ENCODE results near the gene RCOR2.

The RCOR2 gene

DNA sequence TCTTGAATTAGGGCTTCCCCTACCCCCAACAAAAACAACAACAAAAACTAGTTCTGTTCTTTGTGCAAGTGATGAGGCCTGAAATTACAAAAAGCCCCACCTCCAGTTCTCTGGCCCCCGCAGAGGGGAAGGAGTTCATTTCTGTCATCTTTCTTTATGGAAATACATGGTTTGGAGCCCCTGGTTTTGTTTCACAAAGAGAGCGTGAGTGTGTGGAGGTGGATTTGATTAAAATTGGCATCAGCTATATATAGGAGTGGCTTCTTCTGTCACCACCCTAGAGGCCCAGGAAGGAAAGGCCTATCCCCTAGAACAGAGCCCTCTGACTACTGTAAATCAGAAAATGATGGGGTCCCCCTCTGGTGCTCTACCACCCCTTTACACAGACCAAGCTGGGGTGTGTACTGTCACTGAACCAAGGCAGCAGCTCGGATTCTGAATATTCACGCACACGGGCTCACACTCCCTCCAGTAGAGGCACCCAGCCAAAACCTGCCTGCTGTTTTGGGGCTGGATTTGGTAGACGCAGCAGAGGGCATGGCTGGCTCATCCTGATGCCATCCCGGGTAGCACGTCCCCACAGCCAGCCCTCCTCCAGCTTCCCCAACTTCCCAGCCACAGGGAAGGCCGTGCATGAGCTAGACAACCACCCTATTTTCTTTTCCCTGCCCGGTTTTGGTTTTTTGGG is 19.4 kb downstream of the RCOR2 start:
- Histone ChIP-seq H3K9ac (peak overlapping the region in 1 of 11 experiments; percentile 4; a peak in 1 of 22 replicates), H3K4me2 (no peak overlapping the region), H4K20me1 (peaks cover 40 to 100% (median 79%) of the 10 kb centered on the region in 11 experiments), H3K9me3 (replicated peaks in 1 of 11) (peaks cover 0 to 6% (median 0%) of the 10 kb centered on the region in 11 experiments; a peak in 2 of 22 replicates), H3K27ac (no peak overlapping the region), H3K4me1 (peaks cover 0 to 6% (median under 1%) of the 10 kb centered on the region in 10 experiments; a peak in 3 of 20 replicates), H3K4me3 (no peak overlapping the region), H3K36me3 (peaks cover 93 to 100% (median 97%) of the 10 kb centered on the region in 11 experiments), H3K27me3 (no peaks in the 10 kb centered on the region)
- no peak for TF ChIP-seq Cebpa-rat (IDR thresholded peaks at IDR 0.05)

DNA sequence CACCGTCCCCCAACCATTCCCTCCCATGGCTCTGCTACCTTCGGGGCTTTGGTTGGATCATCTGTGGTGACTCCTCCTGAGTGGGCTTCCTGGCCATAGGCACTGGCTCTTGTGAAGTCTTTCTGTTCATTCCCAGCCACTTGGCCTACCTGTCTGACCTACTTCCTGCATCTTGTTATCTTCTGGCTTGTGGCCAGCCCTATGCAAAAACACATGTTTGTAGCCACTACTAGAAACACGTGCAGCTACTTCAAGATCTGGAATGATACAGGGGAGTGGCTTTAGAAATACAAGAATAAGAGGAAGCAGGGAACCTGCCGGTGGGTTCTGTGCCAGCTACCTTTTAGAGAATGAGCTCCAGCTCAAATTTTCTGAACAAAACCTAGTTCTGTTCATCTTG is 20.9 kb downstream of the RCOR2 start:
- Histone ChIP-seq H3K4me2 (no peak overlapping the region), H3K4me1 (peaks cover 4 to 21% (median 11%) of the 10 kb centered on the region in 10 experiments; a peak in 15 of 20 replicates), H3K9ac (no peak overlapping the region), H3K9me3 (replicated peaks in 1 of 11) (peaks cover 0 to 6% (median 0%) of the 10 kb centered on the region in 11 experiments; a peak in 2 of 22 replicates), H3K27me3 (no peaks in the 10 kb centered on the region), H4K20me1 (peaks cover 51 to 100% (median 83%) of the 10 kb centered on the region in 11 experiments), H3K4me3 (no peak overlapping the region), H3K36me3 (peaks cover 86 to 98% (median 93%) of the 10 kb centered on the region in 11 experiments), H3K27ac (no peak overlapping the region)
- no peak for TF ChIP-seq Cebpa-rat (IDR thresholded peaks at IDR 0.05)

DNA sequence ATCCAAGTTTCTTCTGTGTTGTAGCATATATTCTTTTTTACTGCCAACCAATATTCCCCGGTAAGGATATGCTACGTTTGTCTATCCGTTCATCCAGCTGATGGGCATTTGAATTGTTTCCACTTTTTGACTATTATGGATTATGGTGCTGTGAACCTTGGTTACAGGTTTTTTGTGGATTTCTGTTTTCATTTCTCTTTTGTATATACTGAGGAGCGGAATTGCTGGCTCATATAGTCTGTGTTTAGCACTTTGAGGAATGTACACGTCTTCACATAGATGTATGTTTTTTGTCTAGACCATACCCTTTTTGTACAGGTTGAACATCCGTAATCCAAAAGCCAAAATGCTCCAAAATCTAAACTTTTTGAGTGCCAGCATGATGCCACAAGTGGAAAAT is 23.6 kb downstream of the RCOR2 start:
- no peak overlapping the region for H3K4me2 ChIP-seq
- H3K27me3 ChIP-seq, result no peaks in the 10 kb centered on the region
- peaks cover 78 to 100% (median 98%) of the 10 kb centered on the region in 11 experiments for H4K20me1 ChIP-seq
- peaks cover 63 to 91% (median 83%) of the 10 kb centered on the region in 11 experiments for H3K36me3 ChIP-seq
- H3K4me1 ChIP-seq, result peaks cover 21 to 48% (median 35%) of the 10 kb centered on the region in 10 experiments
- H3K9ac ChIP-seq, result no peak overlapping the region
- TF ChIP-seq Cebpa-rat (IDR thresholded peaks at IDR 0.05), result no peak
- H3K9me3 ChIP-seq (replicated peaks in 1 of 11), result peaks cover 0 to 6% (median 0%) of the 10 kb centered on the region in 11 experiments; a peak in 2 of 22 replicates
- no peak overlapping the region for H3K4me3 ChIP-seq
- no peak overlapping the region for H3K27ac ChIP-seq

DNA sequence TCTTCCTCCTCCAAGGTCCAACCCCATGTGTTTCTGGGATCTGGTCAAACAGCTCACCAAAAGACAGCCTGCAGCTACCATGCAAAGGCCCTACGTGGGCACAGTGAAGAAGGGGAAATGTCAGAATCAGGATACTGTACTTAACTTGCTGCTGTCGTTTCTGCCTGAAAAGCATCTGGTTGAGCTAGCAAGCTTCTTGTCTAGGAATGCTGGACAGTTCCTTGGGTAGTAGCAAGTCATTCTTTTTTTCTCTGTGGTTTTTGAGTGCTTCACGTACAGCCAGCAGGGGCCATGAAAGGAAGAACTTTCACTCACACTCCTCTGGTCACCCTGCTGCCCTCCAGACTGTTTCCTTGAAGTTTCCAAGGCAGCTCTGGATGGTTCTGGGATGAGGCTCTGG is 24.7 kb downstream of the RCOR2 start:
- H3K27ac ChIP-seq, result no peak overlapping the region

DNA sequence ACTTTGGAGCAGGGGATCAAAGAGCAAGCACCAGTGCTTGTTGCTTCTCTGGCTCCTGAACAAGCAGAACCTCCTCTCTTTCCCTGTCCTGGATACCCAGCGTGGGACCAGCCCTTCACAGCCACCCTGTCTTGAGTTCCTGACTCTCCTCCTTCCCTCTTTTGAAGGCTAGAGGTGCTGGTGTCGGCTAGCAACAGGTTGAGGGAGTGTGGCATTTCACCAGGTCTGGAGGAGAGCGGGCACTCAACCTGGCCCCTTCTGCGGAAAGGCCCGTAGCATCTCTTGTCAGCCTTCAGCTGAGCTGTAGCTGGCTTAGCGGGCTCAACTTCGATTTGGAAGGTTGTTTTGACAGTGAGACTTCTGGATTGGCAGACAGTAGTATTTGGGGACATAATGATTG is 26.6 kb downstream of the RCOR2 start:
- H3K9me3 ChIP-seq (replicated peaks in 1 of 11), result peaks cover 0 to 6% (median 0%) of the 10 kb centered on the region in 11 experiments; a peak in 2 of 22 replicates
- peaks cover 45 to 78% (median 62%) of the 10 kb centered on the region in 10 experiments for H3K4me1 ChIP-seq
- H3K4me3 ChIP-seq, result no peak overlapping the region
- peak overlapping the region in 5 of 11 experiments; percentile 92 to 98 (median 97); a peak in 4 of 22 replicates for H3K4me2 ChIP-seq
- H3K27ac ChIP-seq, result peak overlapping the region in 2 of 11 experiments; percentile 76 to 77; a peak in 2 of 22 replicates
- H3K36me3 ChIP-seq, result peaks cover 35 to 74% (median 55%) of the 10 kb centered on the region in 11 experiments
- no peaks in the 10 kb centered on the region for H3K27me3 ChIP-seq
- H3K9ac ChIP-seq, result no peak overlapping the region
- H4K20me1 ChIP-seq, result peaks cover 94 to 100% (median 98%) of the 10 kb centered on the region in 11 experiments
- no peak for TF ChIP-seq Cebpa-rat (IDR thresholded peaks at IDR 0.05)

More for the DNA sequence above, 24.7 kb downstream of the RCOR2 start:
- Histone ChIP-seq H3K4me2 (peak overlapping the region in 1 of 11 experiments; percentile 42; a peak in 1 of 22 replicates), H3K9me3 (replicated peaks in 1 of 11) (peaks cover 0 to 6% (median 0%) of the 10 kb centered on the region in 11 experiments; a peak in 2 of 22 replicates), H4K20me1 (peaks cover 85 to 100% (median 98%) of the 10 kb centered on the region in 11 experiments), H3K4me1 (peaks cover 32 to 60% (median 46%) of the 10 kb centered on the region in 10 experiments), H3K36me3 (peaks cover 52 to 80% (median 72%) of the 10 kb centered on the region in 11 experiments), H3K27me3 (no peaks in the 10 kb centered on the region), H3K9ac (no peak overlapping the region), H3K4me3 (no peak overlapping the region)
- TF ChIP-seq Cebpa-rat (IDR thresholded peaks at IDR 0.05), result no peak

DNA sequence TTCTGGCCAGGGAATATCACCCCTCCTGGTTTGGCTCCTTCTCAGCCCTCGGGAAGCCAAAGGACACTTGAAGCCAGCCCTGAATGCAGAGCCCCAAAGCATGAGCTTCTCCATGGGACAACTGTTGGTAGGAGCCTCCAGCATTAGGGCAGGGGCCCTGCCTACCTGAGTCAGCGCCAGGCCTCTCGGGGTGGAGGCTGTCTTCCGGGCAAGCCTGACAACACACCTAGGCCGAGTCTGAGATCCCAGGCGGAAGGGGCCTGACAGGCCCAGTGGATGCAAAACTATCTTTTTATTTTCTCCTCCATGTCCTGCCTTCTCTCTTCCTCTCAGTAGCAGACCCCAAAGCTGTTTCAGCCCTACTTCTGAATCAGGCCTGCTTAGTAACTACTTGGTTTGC is 27.6 kb downstream of the RCOR2 start:
- Histone ChIP-seq H3K9ac (peak overlapping the region in 10 of 11 experiments; percentile 56 to 76 (median 69); a peak in 15 of 22 replicates), H3K4me3 (peak overlapping the region in 2 of 10 experiments; percentile 55 to 65; a peak in 1 of 20 replicates), H3K36me3 (peaks cover 28 to 74% (median 55%) of the 10 kb centered on the region in 11 experiments), H3K9me3 (replicated peaks in 1 of 11) (peaks cover 0 to 6% (median 0%) of the 10 kb centered on the region in 11 experiments; a peak in 2 of 22 replicates), H3K27me3 (no peaks in the 10 kb centered on the region), H3K27ac (peak overlapping the region in 10 of 11 experiments; percentile 70 to 86 (median 76); a peak in 19 of 22 replicates), H3K4me2 (peak overlapping the region; percentile 90 to 98 (median 94)), H3K4me1 (peaks cover 45 to 88% (median 69%) of the 10 kb centered on the region in 10 experiments), H4K20me1 (peaks cover 94 to 100% (median 98%) of the 10 kb centered on the region in 11 experiments)
- TF ChIP-seq Cebpa-rat (IDR thresholded peaks at IDR 0.05), result no peak

DNA sequence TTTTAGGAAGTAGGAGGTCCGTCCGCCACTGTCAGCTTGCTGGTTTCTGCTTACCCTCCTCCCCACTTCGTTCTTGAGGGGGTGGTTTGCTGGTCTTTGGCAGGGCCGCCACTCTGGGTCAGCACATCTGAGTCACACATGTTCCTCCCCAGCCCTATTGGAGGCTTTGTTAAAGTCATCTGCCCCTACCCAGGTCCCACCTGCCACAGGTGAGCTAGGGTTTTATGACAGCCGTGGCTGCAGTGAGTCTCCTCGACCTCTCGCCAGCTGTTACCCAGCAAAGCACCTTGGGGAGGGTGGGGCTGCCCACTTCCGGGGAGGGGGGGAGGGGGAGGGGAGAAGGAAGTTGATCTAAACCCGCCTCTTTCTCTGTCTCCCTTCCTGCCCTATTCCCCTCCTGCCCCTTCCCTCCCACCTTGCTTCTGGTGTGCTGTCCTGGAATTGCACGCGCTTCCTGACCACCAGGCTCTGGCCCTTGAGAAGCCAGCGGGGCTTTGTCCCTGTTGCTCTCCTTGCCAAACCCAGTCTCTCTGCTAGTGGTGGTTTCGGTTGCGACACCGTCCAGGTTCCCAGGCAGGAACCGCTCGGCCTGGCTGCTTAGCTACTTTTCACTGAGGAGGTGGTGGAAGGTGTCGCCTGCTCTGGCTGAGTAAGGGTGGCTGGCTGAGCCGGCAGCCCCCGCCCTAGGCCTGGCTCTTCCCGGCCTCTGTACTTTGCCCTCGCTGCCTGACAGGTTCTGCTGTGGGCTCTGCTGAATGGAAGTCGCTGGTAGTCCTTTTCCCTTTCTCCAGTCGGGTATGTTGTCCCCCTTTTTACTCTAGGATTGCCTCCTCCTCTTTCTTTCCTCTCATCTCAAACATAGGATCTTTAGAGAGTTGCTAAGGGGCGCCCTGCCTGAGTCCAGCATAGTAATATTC is 28.5 kb downstream of the RCOR2 start:
- peaks cover 0 to 4% (median 0%) of the 10 kb centered on the region in 11 experiments; a peak in 2 of 22 replicates for H3K9me3 ChIP-seq (replicated peaks in 1 of 11)
- peak overlapping the region; percentile 90 to 98 (median 94) for H3K4me2 ChIP-seq
- H3K4me3 ChIP-seq, result peak overlapping the region; percentile 20 to 65 (median 47); a peak in 15 of 20 replicates
- peaks cover 47 to 98% (median 76%) of the 10 kb centered on the region in 10 experiments for H3K4me1 ChIP-seq
- H3K36me3 ChIP-seq, result peaks cover 20 to 75% (median 49%) of the 10 kb centered on the region in 11 experiments; a peak in 21 of 22 replicates
- no peaks in the 10 kb centered on the region for H3K27me3 ChIP-seq
- H3K27ac ChIP-seq, result peak overlapping the region; percentile 44 to 86 (median 76)
- peak overlapping the region; percentile 56 to 76 (median 68) for H3K9ac ChIP-seq
- H4K20me1 ChIP-seq, result peaks cover 94 to 100% (median 98%) of the 10 kb centered on the region in 11 experiments
- TF ChIP-seq Cebpa-rat (IDR thresholded peaks at IDR 0.05), result peak in 9 of 11 experiments; percentile 33 to 87 (median 65); a peak in 12 of 22 replicates

DNA sequence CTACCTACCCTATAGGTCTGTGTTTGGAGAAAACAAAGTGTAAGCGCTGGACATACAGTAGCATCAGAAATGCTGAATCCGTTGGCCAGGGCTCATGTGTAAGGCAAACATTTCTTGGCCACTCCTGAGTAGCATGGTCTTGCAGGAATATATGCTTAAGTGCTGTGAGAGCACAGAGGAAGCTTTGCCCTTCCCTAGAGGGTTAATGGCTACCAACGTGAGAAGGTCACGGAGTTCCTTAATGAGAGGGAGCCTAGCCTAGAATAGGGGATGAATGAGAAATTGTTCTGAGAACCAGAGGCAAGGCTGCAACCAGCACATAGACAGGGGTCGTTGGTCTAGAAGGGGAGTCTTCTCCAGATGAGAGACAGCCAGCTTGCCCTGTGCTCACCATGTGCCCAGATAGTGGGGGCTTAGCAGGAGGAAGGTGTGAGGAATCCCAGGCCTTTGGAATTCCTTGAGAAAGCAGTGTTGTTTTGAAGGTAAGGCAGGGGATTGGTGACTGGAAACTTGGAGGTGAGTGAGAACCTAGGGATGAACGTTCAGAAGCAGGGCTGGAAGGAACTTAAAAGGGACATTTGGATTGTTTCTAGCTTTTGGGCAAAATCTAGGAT is 29.5 kb downstream of the RCOR2 start:
- no peak for TF ChIP-seq Cebpa-rat (IDR thresholded peaks at IDR 0.05)
- peak overlapping the region; percentile 56 to 76 (median 66); a peak in 20 of 22 replicates for H3K9ac ChIP-seq
- peaks cover 56 to 100% (median 86%) of the 10 kb centered on the region in 10 experiments for H3K4me1 ChIP-seq
- peak overlapping the region; percentile 90 to 98 (median 94) for H3K4me2 ChIP-seq
- peaks cover 16 to 67% (median 44%) of the 10 kb centered on the region in 11 experiments; a peak in 21 of 22 replicates for H3K36me3 ChIP-seq
- no peaks in the 10 kb centered on the region for H3K9me3 ChIP-seq (replicated peaks in 1 of 11)
- H3K27ac ChIP-seq, result peak overlapping the region; percentile 17 to 86 (median 76); a peak in 21 of 22 replicates
- H4K20me1 ChIP-seq, result peaks cover 94 to 100% (median 98%) of the 10 kb centered on the region in 11 experiments
- H3K4me3 ChIP-seq, result peak overlapping the region in 8 of 10 experiments; percentile 11 to 65 (median 48); a peak in 12 of 20 replicates
- H3K27me3 ChIP-seq, result no peaks in the 10 kb centered on the region

Measured in BLaER1 treated with 17β-estradiol and CSF1 and Interleukin-3, amounts not matched to agents 10 nM and 100 nM (cell line).